T47D (cell line): ENCODE results near the gene GLIS1.

Experiments
- DNase-seq, 2 experiments: peaks; one replicate each; pipeline versions ENCODE4 v3.0.0 to v3.0.0-alpha.2; 2011 to 2012; ENCODE audit warnings: low read depth in 1 of 2, low spot score in 1 of 2
- JUND ChIP-seq: IDR thresholded peaks from 2 replicates; pipeline ENCODE4 v1.6.1; 2012; ENCODE audit warnings: low read depth
- in situ Hi-C: cut with HindIII; loops from 2 replicates; pipeline ENCODE4 v1.10.0; 2016; ENCODE audit warnings: low sequenced_read_pairs, low pct_unique_long_range_greater_than_20kb

Gene GLIS1

DNA sequence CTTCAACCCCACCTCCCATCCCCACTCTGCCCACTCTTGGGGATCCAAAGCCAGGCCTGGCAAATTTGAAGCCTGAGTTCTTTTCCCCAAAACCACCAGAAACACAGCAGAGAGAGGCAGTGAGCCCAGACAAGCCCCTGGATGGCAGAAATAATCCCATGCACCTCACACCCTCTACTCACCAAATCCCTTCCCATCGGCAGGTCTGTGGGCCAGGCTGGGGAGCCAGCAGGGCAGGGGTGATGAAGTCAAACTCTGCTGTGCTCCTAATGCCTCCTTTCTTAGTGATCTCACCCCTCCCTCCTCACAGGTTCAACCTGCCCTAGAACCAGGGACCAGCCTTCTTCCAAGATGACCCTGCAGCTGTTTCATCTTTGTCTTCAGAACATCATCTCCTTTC is 72.4 kb downstream of the GLIS1 start:
- in situ Hi-C loops: no loop called here
- no peak for TF ChIP-seq JUND
- DNase-seq: no peak

DNA sequence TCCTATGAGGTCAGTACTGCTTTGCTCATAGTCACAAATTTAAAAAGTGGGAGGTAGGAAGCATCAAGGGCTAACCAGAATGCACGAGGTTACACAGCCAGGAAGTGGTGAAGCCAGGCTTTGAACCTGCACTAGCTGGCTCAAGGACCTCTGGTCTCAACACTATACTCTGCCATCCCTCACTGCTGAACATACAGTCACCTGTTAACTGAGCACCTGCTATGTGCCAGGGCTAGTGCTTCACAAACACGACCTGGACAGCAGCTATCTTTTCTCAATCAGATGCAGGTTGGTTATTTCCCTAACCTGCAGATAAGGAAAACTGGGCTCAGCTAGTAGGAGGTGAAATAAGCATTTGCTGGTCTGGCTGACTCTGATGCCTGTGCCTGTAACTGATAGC is 73.0 kb downstream of the GLIS1 start:
- no peak for TF ChIP-seq JUND
- DNase-seq: no peak
- in situ Hi-C loops: no loop called here

DNA sequence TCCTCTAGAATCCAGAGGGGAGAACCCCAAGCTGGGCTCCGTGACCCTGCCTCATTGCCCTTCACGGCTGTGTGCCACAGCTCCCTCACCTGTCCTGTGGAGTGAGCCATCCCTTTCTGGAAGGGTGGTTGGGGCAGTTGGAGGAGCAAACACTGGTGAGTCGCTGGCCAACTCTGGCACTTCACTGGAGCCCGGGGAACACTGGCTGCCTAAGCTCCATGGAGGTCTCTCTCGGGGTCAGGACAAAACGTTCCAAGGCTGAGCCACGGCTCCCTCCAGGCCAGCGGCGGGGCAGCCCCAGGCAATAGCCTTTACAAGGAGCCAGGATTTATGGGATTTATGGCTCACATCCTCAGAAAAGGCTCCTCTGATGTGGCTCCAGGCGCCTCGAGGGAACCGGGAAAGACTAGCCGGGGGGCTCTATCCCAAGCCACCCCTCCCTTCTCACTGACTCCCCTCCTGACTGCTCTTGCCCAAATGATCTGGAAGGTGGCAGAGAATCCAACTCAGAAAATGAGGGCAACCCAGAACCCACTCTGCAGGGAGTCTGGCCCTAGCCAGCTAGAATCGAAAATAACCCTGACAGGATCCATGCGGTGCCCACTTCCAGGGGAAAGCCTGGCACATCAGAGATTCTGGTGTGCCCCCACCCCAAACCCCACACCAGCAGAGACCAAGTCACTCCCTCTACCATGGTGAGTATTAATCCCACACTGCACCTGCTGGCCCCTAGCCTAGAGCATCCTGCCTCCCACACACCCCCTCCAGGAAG is 75.2 kb downstream of the GLIS1 start:
- peak in 1 of 2 experiments; percentile 28 for DNase-seq
- TF ChIP-seq JUND: no peak
- in situ Hi-C loops: no loop called here

DNA sequence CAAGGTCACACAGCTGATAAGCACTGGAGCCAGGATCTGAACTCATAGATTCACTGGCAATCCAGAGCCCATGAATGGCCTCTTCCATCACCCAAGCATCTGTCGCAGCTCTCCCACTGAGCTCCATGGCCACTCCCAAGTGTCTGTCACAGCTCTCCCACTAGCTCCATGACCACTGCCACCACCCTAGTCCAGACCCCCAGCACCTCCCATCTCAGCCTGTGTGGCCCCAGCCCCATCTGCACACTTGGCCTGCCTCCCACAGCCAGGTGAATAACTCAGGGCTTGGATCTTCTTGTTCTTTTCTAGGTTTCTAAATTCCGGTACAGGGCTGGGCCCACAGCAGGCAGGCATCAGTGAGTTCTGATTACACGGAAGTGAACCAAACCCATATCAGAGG is 76.0 kb downstream of the GLIS1 start:
- no peak for DNase-seq
- TF ChIP-seq JUND: no peak
- in situ Hi-C loops: no loop called here

DNA sequence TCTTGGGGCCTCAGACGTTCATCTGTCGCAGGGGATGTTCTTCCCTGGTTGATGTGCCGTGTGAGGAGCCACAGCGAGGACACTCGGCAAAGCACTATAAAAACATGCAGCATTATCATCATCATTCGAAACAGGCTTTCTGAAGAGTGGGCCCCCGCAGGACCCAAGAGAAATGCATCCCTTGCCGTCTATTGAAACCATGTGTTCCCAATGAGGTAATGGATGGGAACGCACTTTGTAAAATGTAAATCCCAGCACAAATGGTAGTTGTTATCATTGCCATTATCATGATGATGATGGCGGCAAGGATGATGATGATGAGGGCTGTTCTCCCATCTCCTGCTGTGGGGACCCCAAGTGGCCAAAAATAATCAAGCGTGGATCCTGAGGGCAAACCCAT is 76.8 kb downstream of the GLIS1 start:
- in situ Hi-C loops: no loop called here
- TF ChIP-seq JUND: no peak
- no peak for DNase-seq

DNA sequence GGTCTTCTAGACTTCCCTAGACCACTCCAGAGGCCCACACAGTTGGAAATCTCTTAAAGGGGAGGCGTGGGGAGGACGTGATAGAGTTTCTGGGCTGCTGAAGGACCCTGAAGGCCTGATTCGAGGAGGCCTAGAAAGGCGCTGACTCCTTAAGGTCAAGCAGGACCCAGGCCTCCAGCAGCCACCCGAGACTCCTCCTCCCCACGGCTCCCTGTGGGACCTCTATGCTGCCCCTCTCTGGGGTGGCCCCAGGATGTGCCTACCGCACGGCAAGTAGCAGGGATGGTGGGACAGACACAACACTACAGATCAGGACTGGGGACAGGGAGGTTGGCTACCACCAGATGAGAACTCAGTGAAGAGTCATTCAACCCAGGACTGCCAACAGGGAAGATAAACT is 77.5 kb downstream of the GLIS1 start:
- no peak for TF ChIP-seq JUND

DNA sequence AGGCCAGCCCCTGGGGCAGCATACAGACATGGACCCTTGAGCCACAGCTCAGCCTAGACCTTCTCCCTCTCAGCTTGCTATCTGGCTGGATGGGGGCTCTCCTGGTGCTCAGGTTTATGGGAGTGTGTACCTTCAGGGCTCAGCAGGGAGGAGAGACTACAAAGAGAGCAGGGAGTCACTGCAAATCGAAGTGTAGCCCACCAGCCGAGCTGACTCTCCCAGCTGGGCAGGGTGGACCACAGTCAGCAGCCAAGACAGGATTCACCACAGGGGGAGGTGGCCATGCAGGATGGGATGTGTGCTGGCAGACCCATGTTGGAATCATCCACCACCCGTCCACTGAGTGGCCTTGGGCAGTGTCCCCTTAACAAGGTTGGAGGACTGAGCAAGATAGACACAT is 78.3 kb downstream of the GLIS1 start:
- no peak for TF ChIP-seq JUND
- no peak for DNase-seq
- in situ Hi-C loops: no loop called here

More for the DNA sequence above, 77.5 kb downstream of the GLIS1 start:
- in situ Hi-C loops: no loop called here
- no peak for DNase-seq

DNA sequence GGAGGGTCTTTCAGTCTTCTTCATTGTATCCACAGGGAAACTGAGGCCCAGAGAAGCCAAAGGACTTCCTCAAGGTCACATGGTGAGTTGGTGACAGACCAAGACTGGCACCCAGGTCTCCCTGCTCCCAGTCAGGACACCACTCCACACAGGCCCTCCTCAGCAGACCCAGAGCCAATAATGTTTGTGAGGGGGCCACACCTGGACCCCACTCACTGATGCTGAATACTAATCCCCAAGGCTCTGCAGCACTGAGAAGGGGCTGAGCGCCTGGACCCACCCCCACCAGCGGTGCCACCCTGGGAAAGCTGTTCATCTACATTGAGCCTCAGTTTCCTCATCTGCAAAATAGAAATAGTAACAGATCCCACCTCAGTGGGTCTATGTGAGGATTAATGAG is 79.5 kb downstream of the GLIS1 start:
- in situ Hi-C loops: no loop called here
- TF ChIP-seq JUND: no peak
- DNase-seq: no peak

DNA sequence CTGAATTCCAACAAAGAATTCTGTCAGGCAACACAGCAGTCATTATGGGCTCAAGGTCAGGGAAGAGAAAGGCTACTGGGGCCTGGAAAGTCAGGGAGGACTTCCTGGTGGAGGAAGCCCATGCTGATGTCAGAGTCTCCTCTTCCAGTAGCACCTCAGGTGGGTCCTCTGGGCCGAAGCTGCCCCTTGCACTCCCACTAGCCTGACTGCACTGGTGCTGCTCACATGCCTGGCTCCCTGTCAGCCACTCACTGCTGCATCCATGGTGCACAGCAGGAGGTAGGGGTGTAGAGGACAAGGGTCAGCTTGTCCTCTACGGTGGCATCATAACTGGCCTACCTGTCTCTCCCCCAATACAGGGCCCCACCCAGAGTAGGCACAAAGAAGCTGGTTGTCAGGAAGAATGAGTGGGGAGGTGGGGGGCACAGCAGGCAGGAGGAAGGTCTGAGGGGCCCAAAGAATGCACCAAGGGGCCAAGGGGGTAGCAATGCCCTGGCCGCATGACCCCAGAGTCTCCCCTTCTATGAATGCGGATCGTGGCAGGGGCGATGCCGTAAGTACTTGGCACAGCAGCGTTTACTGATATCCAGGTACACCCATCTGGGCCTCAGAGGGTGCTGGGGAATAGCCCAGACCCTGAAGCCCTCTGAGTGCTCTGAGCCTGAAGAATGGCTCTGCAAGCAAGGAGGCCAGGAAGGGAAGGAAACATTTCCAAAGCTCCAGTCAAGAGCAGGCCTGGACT is 80.3 kb downstream of the GLIS1 start:
- TF ChIP-seq JUND: no peak
- no peak for DNase-seq
- in situ Hi-C loops: no loop called here

DNA sequence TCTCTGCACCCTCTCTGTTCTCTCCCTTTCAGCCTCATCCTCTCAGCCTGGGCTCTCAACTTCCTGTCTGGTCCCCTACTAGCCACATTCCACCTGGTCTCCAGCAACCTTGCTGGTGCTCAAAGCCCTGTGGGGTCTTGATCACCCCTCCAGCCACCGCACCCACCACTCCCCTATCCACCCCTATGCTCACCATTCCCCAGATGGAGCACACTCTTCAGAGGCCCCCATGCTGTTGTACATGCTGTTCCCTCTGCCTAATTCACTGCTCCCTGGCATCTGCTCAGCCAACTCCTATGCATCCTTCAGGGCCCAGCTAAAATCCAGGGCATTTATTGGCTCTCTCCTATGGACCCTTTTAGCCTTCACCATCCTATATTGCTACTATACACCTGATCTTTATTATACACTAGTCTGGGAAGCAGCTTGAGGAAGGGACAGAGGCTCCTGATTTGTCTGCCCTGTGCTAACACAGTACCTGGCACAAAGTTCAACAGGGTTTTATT is 81.0 kb downstream of the GLIS1 start:
- DNase-seq: no peak
- no peak for TF ChIP-seq JUND
- in situ Hi-C loops: no loop called here

DNA sequence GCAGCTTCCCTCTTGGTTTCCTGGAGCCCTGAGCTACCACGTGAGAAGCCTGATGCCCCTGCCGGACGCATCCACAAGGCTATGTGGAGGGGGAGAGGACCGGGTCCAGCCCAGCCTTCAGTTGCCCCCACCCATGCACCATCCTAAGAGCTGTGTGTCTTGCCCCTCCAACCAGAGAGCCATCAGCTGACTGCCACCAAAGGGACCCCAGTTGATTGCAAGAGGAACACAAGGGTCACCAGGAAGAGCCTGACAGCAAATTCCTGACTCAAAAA is 81.5 kb downstream of the GLIS1 start:
- DNase-seq: no peak
- no peak for TF ChIP-seq JUND
- in situ Hi-C loops: no loop called here

DNA sequence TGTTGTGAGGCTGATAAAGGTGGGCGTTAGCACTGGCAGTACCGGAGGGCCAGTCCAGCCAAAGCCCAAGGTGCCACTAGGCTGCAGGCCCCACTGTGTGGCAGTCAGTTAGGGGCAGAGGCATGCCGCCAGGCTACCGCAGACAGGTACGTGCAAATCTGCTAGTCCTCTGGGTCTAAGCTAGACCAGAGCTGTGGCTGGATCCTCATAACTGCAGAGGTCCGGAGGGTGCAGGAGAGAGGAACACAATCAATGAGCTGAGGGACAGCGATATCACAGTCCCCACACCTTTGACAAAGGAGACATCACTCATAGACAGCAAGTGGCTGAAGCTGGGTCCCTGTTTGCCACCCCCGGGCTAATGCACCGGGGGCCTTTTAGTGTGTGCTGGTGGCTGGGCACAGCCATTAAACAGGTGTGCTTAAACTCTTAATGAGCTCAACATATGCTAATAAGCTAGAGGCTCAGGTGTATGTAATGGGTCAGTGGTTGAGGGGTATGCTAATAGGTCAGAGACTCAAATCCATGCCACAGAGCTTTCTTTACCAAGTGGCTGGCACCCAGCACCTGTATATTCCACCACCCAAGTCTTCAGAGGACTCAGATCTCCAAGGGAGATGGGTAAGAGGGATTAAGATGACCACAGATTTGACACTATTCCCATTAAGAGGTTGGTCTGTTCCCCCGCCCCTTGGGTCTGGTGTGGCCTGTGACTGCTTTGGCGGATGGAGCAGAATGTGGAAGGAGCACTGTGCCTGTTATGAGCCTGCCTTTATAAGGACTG is 82.0 kb downstream of the GLIS1 start:
- TF ChIP-seq JUND: no peak

More for the DNA sequence above, 82.0 kb downstream of the GLIS1 start:
- in situ Hi-C loops: no loop called here
- DNase-seq: no peak
